Liver (tissue), 9 donors: ENCODE measurements around the gene MARK3. TPM values are rescaled to one million over a fixed set of nuclear protein-coding genes. Genes with fewer than 3 reads are reported as not detected.

Source experiments
- DNase-seq: peaks from one replicate; pipeline ENCODE4 v3.0.0-alpha.2; 2017; ENCODE audit warnings: low spot score
- H3K27ac ChIP-seq, 2 donors: one replicate each; pipeline ENCODE4 v1.7.0; 2013; ENCODE audit warnings: inconsistent platforms in 2 of 2, low read length in 2 of 2, control low read depth in 1 of 2, low read depth in 1 of 2, mild to moderate bottlenecking in 1 of 2
- H3K27me3 ChIP-seq, 4 donors: one replicate each; pipeline versions ENCODE4 v1.6.1 to v1.7.0; 2013; ENCODE audit warnings: low read length in 3 of 4, inconsistent platforms in 1 of 4, mild to moderate bottlenecking in 1 of 4, moderate library complexity in 1 of 4; ENCODE audit not compliant: control insufficient read depth in 4 of 4, insufficient read depth in 4 of 4
- H3K36me3 ChIP-seq, 4 donors: one replicate each; pipeline versions ENCODE4 v1.6.1 to v1.7.0; 2013; ENCODE audit warnings: low read length in 3 of 4, mild to moderate bottlenecking in 3 of 4, low read depth in 1 of 4, moderate library complexity in 1 of 4; ENCODE audit not compliant: control insufficient read depth in 4 of 4, insufficient read depth in 3 of 4
- H3K4me1 ChIP-seq, 4 donors: one replicate each; pipeline versions ENCODE4 v1.6.1 to v1.7.0; 2013; ENCODE audit warnings: low read length in 3 of 4, mild to moderate bottlenecking in 3 of 4, moderate library complexity in 1 of 4; ENCODE audit not compliant: control insufficient read depth in 4 of 4, insufficient read depth in 4 of 4
- H3K4me3 ChIP-seq, 3 donors: one replicate each; pipeline versions ENCODE4 v1.6.1 to v1.7.0; 2013; ENCODE audit warnings: low read length in 3 of 3, control low read depth in 1 of 3, low read depth in 1 of 3, mild to moderate bottlenecking in 1 of 3
- H3K9ac ChIP-seq, 2 donors: one replicate each; pipeline ENCODE4 v1.7.0; 2013; ENCODE audit warnings: low read length in 2 of 2, mild to moderate bottlenecking in 2 of 2, moderate library complexity in 2 of 2, control low read depth in 1 of 2, low read depth in 1 of 2
- H3K9me3 ChIP-seq, 4 donors: one replicate each; pipeline versions ENCODE4 v1.6.1 to v1.7.0; 2013; ENCODE audit warnings: low read length in 3 of 4; ENCODE audit not compliant: control insufficient read depth in 4 of 4
- ATF3 ChIP-seq: IDR thresholded peaks from 2 replicates; pipeline ENCODE4 v1.6.1; 2016; ENCODE audit warnings: antibody characterized with exemption
- CTCF ChIP-seq: fragments of 150-350 bp; IDR thresholded peaks from 2 replicates; pipeline ENCODE4 v1.5.1; 2017; ENCODE audit warnings: improper control_type of control experiment, low read depth, low read length; ENCODE audit not compliant: missing input control
- EGR1 ChIP-seq, 2 donors: IDR thresholded peaks; 2 replicates each; pipeline ENCODE4 v1.6.1; 2016 to 2018; ENCODE audit warnings: antibody characterized with exemption in 2 of 2, low read depth in 2 of 2
- FOXA2 ChIP-seq: IDR thresholded peaks from 2 replicates; pipeline ENCODE4 v1.6.1; 2016; ENCODE audit warnings: antibody characterized with exemption
- GABPA ChIP-seq, 2 donors: IDR thresholded peaks in 1 of 2; conservative IDR thresholded peaks in 1 of 2; 2 replicates each; pipeline ENCODE4 v1.6.1; 2016; ENCODE audit warnings: antibody characterized with exemption in 2 of 2, mild to moderate bottlenecking in 1 of 2, moderate library complexity in 1 of 2
- HNF4A ChIP-seq, 2 donors: conservative IDR thresholded peaks; 2 replicates each; pipeline ENCODE4 v1.6.1; 2016; ENCODE audit warnings: antibody characterized with exemption in 2 of 2, mild to moderate bottlenecking in 2 of 2
- HNF4G ChIP-seq: IDR thresholded peaks from 2 replicates; pipeline ENCODE4 v1.6.1; 2016; ENCODE audit warnings: antibody characterized with exemption
- JUND ChIP-seq, 2 donors: IDR thresholded peaks; 2 replicates each; pipeline ENCODE4 v1.6.1; 2016; ENCODE audit warnings: antibody characterized with exemption in 2 of 2
- NR2F2 ChIP-seq: IDR thresholded peaks from 2 replicates; pipeline ENCODE4 v1.6.1; 2016; ENCODE audit warnings: antibody characterized with exemption
- RAD21 ChIP-seq, 2 donors: IDR thresholded peaks; 2 replicates each; pipeline ENCODE4 v1.6.1; 2016; ENCODE audit warnings: antibody characterized with exemption in 2 of 2, mild to moderate bottlenecking in 2 of 2
- RXRA ChIP-seq, 2 donors: IDR thresholded peaks; 2 replicates each; pipeline ENCODE4 v1.6.1; 2017 to 2018; ENCODE audit warnings: antibody characterized with exemption in 2 of 2, mild to moderate bottlenecking in 1 of 2
- SP1 ChIP-seq: IDR thresholded peaks from 2 replicates; pipeline ENCODE4 v1.6.1; 2018; ENCODE audit warnings: antibody characterized with exemption, mild to moderate bottlenecking
- TAF1 ChIP-seq: conservative IDR thresholded peaks from 2 replicates; pipeline ENCODE4 v1.6.1; 2016; ENCODE audit warnings: antibody characterized with exemption, mild to moderate bottlenecking
- YY1 ChIP-seq: IDR thresholded peaks from 2 replicates; pipeline ENCODE4 v1.6.1; 2016; ENCODE audit warnings: antibody characterized with exemption, mild to moderate bottlenecking
- ZBTB33 ChIP-seq: IDR thresholded peaks from 2 replicates; pipeline ENCODE4 v1.6.1; 2016; ENCODE audit warnings: antibody characterized with exemption
- WGBS: extraction: QIAGEN DNeasy Blood & Tissue Kit; methylation state at CpG from one replicate; pipeline ENCODE4 v1.1.7; 2013; 5-methylcytosine and 5-hydroxymethylcytosine counted together
- polyA plus RNA-seq, 2 donors: library from polyadenylated mRNA; stranded (reverse) in 1 of 2; unstranded in 1 of 2; fragments of 200-250 nt in 1 of 2; fragments of >200 nt in 1 of 2; fragmentation: Nextera tagmentation in 1 of 2; extraction: Ambion mirVana in 1 of 2; gene quantifications; one replicate each; pipeline versions ENCODE4 v1.2.1 to v1.2.3, GENCODE V29; 2013 to 2015
- total RNA-seq, 2 donors: library from RNA; depleted of rRNA; stranded (reverse); fragments of >200 nt; gene quantifications; one replicate each; pipeline ENCODE4 v1.2.3, GENCODE V29; 2014
- TF ChIP-seq, protein P1 (sequence below): IDR thresholded peaks from 2 replicates; pipeline ENCODE4 v1.6.1; 2016; ENCODE audit warnings: antibody characterized with exemption
- TF ChIP-seq, protein P2 (sequence below): IDR thresholded peaks from 2 replicates; pipeline ENCODE4 v1.6.1; 2016; ENCODE audit warnings: antibody characterized with exemption, mild to moderate bottlenecking
- donor health status: healthy.
- donor health status: healthy.
- donor health status: healthy.
- donor health status: healthy.
- donor health status: healthy.

MARK3 gene
- total and polyA plus RNA-seq, 4 donors: 14.1 to 86.0 (median 33.0) TPM

- peaks cover 6 to 38% (median 18%) of the 10 kb centered on the region in 4 donors for H3K36me3 ChIP-seq
- no peak overlapping the region for H3K4me3 ChIP-seq
- H3K9ac ChIP-seq: no peak overlapping the region
- no peaks in the 10 kb centered on the region for H3K9me3 ChIP-seq
- no peak for DNase-seq
- 8% methylated on average over 1 of the region's 1 CpG for WGBS
- no peaks in the 10 kb centered on the region for H3K27me3 ChIP-seq
- no peak overlapping the region for H3K27ac ChIP-seq
- peaks cover 0 to 2% (median under 1%) of the 10 kb centered on the region in 4 donors for H3K4me1 ChIP-seq
- TF ChIP-seq ZBTB33 (no peak), NR2F2 (no peak), FOXA2 (no peak), RAD21 (IDR thresholded peaks at IDR 0.05) (no peak), YY1 (no peak), GABPA (IDR thresholded peaks at IDR 0.05 in 1 of 2, conservative IDR thresholded peaks at IDR 0.05 in 1 of 2) (no peak), RXRA (IDR thresholded peaks at IDR 0.05) (no peak), CTCF (no peak), ATF3 (no peak), SP1 (no peak), HNF4G (no peak), HNF4A (conservative IDR thresholded peaks at IDR 0.05) (no peak), TAF1 (no peak), JUND (IDR thresholded peaks at IDR 0.05) (no peak), EGR1 (IDR thresholded peaks at IDR 0.05; ENCODE audit: low read depth in 2 of 2) (no peak)
- TF ChIP-seq, protein P1, sequence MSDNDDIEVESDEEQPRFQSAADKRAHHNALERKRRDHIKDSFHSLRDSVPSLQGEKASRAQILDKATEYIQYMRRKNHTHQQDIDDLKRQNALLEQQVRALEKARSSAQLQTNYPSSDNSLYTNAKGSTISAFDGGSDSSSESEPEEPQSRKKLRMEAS: no peak
- TF ChIP-seq, protein P2, sequence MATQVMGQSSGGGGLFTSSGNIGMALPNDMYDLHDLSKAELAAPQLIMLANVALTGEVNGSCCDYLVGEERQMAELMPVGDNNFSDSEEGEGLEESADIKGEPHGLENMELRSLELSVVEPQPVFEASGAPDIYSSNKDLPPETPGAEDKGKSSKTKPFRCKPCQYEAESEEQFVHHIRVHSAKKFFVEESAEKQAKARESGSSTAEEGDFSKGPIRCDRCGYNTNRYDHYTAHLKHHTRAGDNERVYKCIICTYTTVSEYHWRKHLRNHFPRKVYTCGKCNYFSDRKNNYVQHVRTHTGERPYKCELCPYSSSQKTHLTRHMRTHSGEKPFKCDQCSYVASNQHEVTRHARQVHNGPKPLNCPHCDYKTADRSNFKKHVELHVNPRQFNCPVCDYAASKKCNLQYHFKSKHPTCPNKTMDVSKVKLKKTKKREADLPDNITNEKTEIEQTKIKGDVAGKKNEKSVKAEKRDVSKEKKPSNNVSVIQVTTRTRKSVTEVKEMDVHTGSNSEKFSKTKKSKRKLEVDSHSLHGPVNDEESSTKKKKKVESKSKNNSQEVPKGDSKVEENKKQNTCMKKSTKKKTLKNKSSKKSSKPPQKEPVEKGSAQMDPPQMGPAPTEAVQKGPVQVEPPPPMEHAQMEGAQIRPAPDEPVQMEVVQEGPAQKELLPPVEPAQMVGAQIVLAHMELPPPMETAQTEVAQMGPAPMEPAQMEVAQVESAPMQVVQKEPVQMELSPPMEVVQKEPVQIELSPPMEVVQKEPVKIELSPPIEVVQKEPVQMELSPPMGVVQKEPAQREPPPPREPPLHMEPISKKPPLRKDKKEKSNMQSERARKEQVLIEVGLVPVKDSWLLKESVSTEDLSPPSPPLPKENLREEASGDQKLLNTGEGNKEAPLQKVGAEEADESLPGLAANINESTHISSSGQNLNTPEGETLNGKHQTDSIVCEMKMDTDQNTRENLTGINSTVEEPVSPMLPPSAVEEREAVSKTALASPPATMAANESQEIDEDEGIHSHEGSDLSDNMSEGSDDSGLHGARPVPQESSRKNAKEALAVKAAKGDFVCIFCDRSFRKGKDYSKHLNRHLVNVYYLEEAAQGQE: no peak
Measured at GRCh38 chr14:103496776-103497175, 111.6 kb downstream of the MARK3 start.

GRCh38 chr14:103499709-103500108, 114.5 kb downstream of the MARK3 start:
- TF ChIP-seq HNF4A (conservative IDR thresholded peaks at IDR 0.05) (no peak), SP1 (no peak)
- H3K27ac ChIP-seq: no peak overlapping the region
- H3K36me3 ChIP-seq: peaks cover 9 to 50% (median 29%) of the 10 kb centered on the region in 4 donors

More at GRCh38 chr14:103499709-103500108, 114.5 kb downstream of the MARK3 start:
- Histone ChIP-seq H3K9me3 (no peaks in the 10 kb centered on the region), H3K9ac (no peak overlapping the region), H3K4me1 (peaks cover 0 to 2% (median under 1%) of the 10 kb centered on the region in 4 donors), H3K4me3 (no peak overlapping the region), H3K27me3 (no peaks in the 10 kb centered on the region)
- WGBS: 78% methylated on average over 10 of the region's 10 CpGs
- DNase-seq: no peak
